CD4-positive, alpha-beta T cell treated with Interleukin-17A for 4 hours (primary cell): Measurements from ENCODE around the gene GRIPAP1.
A peak's percentile ranks its signal among the peaks of the same experiment; 100 is the strongest.

Experiments used
- DNase-seq: peaks from one replicate; pipeline ENCODE4 v3.0.0-alpha.2; 2020; ENCODE audit warnings: mixed read lengths

The GRIPAP1 gene, protein sequence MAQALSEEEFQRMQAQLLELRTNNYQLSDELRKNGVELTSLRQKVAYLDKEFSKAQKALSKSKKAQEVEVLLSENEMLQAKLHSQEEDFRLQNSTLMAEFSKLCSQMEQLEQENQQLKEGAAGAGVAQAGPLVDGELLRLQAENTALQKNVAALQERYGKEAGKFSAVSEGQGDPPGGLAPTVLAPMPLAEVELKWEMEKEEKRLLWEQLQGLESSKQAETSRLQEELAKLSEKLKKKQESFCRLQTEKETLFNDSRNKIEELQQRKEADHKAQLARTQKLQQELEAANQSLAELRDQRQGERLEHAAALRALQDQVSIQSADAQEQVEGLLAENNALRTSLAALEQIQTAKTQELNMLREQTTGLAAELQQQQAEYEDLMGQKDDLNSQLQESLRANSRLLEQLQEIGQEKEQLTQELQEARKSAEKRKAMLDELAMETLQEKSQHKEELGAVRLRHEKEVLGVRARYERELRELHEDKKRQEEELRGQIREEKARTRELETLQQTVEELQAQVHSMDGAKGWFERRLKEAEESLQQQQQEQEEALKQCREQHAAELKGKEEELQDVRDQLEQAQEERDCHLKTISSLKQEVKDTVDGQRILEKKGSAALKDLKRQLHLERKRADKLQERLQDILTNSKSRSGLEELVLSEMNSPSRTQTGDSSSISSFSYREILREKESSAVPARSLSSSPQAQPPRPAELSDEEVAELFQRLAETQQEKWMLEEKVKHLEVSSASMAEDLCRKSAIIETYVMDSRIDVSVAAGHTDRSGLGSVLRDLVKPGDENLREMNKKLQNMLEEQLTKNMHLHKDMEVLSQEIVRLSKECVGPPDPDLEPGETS

DNA sequence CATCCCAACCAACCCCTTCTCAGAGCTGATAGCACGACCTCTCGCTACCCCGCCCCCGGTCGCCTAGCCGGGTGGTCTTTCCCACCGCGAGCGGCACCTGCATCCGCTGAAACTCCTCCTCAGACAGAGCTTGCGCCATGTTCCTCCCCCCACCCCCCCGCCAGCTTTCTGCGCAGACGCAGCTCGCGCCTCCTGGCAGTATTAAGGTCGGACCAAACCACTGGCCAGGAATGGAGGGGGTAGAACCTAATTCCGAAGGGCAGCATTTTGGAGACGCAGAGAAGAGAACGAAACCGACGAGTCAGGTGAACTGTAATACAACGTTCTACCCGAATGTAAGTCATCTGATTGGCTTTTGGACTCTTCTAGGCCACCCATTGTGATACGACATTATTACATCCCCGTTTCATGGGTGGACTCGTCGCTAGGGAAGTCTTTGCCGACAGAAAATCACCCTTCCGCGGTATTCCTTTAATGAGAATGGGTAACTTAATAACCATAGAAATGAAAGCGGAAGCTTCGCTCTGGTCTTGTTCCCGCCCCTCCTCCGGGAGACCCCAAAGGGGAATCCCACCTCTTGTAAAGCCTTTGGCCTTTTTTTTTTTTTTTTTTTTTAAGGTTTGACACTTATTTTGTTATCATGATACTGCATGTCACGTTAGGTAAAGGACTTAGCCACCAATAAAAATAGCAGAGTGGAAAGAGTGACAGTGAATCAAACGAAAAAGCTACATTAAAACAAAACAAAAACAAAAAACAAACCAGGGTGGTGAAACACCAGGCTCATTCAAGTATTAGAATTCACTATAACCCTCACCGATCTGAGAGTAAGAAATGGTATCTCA lies at the start of gene GRIPAP1:
Gene GRIPAP1 (minus strand): TSS at position 174 of the 845 bp plus-strand sequence. CDS start 35 bp downstream, at position 139.
- peak; percentile 85 for DNase-seq

DNA sequence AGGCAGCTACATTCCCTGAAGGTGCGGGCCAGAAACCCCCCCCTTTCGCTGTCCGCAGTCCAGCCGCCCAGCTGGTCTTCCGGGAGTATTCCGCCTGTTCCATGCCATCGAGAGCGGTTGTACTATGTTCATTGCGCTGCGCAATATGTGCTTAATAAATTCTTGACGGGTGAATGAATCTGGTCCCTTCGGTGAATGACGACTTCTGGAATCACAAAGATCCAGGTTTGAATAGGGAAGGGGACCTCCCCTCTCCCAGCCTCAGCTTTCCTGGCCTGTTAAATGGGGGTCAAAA lies 41.9 kb upstream of the GRIPAP1 start:
- no peak for DNase-seq

DNA sequence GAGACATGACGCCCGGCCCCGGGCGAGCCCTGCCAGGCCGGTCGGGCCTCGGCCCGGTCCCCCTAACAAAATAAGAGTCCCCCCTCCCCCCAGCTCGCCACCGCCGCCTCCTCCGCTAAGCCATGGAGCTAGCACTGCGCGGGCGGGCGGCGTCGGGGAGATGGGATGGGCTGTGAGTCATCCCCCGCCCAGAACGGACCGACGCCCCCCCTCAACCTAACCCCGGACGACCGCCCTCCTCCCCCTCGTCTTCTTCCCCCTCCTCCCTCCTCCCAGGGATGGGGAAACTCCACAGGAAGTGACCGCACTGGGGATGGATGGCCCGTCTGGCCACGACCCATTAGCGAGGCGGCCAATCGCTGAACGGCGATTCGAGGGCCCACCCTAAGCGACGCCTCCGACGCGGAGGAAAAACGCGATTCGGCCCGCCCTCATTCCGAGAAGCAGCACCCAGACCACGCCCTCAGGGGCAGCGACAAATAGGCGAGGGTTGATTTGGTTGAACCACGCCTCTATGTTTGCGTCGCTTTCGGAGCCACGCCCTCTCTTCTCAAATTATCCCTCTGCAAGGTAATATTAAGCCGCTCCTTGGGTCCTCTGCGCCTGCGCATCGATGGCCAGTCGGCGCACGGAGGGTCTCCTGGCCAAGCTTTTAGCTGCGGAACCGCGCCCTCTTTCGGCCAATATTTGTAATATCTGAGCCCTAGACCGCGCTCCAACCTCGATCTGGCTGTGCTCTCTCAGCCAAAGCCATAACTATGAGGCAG lies 41.3 kb upstream of the GRIPAP1 start, which contains the start of gene TFE3:
Gene TFE3 (minus strand): TSS at position 138 of the 767 bp plus-strand sequence. CDS start 131 bp downstream, at position 7.
- DNase-seq = peak; percentile 97

DNA sequence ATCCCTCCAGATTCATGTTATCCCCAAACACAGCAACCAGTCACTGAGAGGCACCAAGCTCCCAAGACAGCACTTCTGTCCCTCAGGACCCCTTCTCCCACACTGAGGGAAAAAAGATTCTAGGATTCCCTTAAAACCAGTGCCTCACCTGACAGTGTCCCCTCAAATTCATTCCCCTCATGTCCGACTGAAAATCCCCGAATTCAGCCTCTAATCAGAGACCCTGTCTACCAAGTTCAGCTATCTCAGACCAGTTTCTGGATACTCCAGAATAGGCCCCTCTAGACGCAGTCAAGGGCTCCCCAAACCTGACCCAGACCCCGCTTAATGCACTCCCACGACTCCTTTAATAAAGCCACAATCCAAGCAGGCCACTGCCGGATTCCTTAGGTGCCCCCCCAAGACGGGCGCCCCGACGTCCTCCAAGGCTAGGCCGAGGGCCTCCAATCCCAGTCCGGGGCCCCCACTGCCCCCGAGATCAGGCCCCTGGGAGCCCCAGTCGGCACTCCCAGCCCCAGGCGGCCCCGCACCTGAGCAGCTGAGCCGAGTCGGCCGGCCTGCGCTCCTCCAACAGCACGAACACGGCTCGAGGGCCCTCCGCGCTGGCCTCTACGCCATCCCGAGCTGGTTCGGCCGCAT lies 40.6 kb upstream of the GRIPAP1 start:
- DNase-seq = no peak

DNA sequence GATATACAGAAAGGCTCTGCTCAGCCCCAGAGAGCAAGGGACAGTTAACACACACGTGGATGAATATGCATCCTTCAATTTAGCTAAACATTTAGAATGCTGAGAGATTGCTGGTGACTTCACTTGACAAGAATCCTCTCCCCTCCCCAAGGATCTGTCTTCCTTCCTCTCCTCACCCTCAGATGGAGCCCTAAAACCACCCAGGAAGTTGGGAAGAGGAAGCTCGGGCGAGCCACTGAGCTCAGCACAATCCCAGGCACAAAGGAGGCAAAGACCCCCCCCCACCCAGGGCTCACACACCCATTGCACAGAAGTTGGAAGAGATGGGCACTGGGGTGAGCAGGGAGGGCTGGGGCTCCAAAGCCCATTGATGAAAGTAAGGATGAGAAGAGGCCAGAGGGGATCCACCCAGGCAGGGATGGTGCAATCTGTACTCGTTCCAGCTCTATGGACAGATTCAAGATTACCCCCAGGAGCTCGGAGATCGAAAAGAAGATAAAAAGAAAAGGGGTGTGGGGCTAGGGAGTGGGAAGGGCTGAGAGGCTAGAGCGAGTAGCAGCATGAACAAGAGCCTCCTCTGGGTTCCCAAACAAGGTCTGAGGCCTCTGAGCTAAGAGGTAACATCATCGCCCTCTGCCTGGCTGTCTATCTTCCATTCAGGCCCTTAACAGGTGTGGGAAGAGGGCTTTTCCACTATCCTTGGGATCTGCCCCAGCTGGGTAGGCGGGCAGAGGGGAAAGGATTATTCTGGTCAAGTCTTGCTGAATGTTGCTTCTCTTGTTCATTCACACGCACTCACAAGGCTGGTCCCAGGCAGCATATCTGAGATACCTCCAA lies 39.9 kb upstream of the GRIPAP1 start:
- DNase-seq = no peak

DNA sequence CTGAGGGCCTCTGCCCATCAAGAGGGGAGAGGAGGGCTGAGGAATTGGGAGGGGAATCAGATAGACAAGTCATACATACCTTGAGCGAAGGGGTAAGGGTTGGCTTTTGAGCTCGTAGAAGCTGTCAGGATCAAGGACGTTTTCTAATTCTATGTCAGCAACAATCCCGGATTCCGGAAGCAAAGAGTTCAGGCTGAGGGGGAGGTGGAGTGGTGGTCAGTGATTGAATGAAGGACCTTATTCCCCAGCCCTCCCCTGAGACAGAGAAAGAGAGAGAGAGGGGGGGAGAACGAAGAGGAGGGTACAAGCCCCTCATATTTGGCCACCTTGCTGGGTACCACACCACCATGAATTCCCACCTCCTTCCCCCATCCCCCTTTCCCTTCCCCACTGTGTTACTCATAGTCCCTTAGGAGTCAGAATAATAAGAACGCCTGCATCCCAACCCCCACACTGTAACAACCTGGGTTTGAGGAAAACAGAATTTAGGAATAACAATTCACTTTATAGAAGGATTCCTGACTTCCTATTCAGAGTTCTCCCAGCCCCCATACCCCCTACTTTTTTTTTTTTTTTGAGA lies 38.4 kb upstream of the GRIPAP1 start:
- DNase-seq = no peak

DNA sequence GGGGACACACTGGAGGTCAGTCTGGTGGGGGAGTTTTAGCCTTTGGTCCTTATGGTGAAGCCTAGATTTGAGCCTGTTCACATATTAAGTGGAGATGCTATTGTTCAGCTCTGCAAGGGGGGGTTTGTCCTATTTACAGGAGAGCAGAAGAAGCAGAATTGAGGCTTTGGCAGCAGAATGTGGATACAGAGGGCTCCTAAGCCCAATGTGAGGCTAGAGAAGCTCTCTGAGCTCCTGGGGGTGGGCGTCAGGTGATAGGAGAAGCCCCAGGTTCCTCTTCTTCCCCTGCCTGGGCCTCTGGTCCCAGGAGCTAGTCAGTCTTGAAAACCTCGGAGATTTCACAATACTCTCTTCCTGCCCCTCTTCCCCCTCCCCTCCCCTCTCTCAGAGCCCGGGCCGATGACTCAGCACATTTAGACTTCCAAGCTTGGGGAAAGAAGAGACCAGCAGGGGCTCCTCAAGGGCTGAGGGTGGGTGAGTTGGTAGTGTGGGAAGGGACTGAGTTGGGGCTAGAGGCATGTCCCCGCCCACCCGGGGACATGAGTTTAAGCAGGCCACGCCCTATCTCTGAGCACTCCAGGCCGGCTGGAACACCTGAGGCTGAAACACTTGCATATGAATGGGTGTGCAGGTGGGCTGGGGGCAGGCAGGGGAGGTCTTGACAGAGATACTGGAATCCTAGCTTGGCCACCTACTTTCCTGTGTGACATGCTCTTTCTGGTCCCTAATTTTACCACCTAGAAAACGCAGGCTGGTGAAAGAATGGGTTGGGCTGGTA lies 37.7 kb upstream of the GRIPAP1 start:
- peak; percentile 57 for DNase-seq

DNA sequence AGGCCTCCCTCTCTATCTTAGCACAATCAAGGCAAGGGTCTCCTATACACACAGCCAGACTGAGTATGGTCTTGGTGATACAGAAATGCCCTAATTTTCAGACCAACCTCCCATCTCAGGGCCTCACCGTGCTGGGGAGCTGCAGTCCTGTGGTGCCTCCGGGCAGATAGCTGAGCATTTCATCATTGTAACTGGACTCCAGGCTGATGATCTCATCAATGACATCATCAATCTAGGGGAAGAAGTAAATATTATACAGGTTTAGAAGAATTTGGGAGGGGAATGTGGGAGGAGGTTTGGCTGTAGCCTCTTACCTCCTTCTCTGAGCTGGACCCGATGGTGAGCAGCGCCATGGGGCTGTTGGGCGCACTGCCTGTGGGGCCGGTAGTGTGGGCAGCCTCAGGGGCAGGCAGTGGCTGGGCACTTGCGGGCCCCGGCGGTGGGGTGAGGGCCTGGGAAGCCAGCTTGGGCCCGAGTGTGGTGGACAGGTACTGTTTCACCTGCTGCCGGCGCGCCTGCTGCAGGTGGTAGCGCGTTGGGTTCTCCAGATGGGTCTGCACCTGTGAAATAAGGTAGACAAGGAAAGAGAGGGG lies 35.9 kb upstream of the GRIPAP1 start:
- no peak for DNase-seq

DNA sequence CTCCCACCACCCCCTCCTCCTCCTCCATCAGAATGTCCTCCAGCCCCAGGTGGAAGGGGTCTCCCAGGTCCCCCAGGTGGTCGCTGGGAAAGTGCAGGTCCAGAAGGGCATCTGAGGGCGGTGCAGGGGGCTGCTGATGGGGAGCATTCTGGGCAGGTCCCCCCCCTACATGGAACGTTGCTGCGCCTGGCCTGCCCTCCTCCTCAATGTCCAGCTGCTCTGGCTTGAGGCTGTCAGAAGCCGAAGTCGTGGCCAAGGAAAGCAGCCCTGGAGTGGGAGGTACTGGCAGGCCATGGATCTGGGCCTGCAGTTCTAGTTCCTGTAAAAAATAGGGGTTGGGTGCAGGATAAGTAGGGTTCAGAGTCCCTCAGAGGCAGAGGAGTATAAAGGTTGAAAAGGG lies 28.2 kb upstream of the GRIPAP1 start:
- DNase-seq = no peak

DNA sequence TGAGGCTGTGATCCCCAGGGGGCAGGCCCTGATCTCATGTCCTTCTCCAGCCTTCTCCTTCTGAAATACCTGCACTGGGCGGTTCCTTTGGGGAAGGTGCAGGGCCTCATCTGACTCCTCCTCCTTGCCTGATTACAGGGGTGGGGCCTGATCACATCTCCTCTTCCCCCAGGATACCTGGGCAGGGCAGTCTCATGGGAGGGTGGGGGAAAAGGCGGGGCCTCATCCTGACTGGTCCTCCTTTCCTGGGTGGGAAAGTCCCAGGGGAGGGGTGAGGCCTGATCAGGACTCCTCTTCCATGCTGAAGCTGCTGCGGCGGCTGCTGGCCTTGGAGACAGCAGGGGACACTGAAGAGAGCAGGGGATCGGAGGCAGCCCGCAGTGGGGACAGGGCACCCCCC lies 27.8 kb upstream of the GRIPAP1 start:
- DNase-seq = no peak

DNA sequence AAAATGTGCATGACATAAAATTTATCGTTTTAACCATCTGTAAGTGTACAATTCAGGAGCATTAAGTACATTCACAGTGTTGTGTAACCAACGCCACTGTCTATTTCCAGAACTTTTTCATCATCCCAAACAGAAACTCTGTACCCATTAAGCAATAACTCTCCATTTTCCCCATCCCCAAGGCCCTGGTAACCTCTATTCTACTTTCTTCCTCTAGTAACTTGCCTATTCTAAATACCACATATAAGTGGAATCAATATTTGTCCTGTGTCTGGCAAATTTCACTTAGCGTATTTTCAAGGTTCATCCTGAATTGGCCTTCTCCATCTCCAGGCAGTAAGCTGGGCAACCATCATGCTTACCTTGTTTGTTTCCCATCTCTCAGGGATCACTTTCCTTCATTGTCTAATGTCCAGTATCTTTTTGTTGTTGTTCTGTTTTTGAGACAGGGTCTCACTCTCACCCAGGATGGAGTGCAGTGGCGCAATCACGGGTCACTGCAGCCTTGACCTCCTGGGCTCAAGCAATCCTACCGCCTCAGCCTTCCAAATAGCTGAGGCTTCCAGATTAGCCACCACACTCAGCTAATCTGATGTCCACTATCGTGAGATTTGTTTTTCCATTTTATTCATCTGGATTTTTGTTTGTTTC lies 17.7 kb upstream of the GRIPAP1 start:
- DNase-seq = no peak

DNA sequence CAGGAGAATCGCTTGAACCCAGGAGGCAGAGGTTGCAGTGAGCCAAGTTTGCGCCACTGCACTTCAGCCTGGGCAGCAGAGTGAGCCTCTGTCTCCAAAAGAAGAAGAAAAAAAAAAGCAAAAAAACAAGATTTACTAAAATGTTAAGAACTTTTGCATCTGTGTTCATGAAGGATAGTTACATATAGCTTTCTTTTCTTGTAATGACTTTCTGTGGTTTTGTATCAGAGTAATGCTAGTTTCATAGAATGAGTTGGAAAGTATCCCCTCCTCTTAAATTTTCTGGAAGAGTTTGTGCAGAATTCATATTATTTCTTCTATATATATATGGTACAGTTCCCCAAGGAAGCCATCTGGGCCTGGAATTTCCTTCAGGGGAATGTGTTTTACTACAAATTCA lies 17.0 kb upstream of the GRIPAP1 start:
- no peak for DNase-seq

DNA sequence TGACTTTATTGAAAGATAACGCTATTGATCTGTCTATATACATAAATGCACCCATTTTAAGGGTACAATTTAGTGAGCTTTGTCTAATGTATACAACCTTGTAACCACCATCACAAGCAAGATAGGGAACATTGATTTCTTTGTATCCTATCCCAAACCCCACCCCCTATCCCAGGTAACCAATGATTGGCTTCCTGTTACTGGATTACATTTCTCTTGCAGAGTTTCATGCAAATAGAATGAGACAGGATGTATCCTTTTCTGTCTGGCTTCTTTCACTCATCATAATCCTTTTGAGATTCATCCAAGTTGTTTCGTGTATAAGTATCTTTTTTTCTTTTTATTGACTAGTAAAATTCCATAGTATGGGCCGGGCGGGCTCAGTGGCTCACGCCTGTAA lies 1.6 kb upstream of the GRIPAP1 start:
- DNase-seq = no peak

DNA sequence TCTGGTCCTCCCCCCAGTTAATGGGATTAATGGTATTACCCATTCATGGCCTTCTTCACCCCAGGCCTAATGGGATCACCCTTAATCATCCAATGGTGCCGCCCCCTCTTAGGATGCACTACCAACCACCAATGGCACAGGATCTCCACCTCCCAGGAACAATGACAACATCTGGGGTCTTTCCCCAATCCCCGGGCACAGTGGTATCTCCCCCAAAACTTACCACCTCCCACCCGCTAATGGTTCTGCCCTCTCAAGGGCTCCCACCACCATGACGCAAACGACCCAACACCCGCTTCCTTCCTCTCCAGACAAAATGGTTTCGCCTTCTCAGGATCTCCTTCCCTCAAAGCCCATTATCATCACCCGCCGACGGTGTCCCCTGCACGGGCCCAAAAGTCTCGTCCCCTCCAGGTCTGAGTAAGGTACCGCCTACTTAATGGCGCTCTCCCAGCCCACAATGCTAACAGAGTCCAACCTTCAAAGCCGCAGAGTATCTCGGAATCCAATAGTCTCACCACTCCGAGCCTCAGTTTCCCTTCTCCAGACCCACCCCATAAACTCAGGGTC lies 458 bp downstream of the GRIPAP1 start:
- DNase-seq = peak; percentile 36

DNA sequence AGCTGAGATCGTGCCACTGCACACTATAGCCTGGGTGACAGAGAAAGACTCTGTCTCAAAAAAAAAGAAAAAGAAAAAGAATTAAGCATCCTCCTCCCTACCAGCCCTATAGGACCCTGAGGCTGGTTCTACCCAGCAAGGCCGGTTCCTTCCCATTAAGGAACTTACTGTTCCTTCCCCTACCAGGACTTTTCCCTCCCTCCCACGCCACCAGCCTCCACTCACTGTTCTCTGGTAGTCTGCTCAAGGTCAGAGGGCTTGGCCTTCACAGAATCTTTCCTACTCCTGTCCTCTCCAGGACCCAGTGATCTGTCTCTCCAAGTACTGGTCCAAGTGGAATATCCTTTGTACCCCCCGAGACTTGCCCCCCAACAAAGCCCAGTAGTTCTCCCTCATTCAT lies 1.4 kb downstream of the GRIPAP1 start:
- DNase-seq = no peak

DNA sequence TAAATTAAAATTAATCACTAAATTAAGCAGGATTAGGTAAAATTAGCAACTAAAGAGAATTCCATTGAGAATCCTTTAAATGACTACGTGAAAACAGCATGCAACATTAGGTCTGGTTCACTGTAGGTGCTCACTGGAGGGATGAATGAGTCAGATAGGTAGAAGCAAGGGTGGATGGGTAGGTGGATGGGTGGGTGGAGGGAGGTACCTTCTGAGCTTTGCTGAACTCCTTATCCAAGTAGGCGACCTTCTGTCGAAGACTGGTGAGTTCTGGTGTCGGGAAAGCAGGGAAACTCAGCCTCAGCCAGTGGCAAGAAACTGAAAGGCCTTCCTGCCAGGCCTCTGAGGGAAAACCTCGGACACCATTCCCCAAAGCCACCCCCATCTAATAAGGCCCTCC lies 3.0 kb downstream of the GRIPAP1 start:
- DNase-seq = no peak

DNA sequence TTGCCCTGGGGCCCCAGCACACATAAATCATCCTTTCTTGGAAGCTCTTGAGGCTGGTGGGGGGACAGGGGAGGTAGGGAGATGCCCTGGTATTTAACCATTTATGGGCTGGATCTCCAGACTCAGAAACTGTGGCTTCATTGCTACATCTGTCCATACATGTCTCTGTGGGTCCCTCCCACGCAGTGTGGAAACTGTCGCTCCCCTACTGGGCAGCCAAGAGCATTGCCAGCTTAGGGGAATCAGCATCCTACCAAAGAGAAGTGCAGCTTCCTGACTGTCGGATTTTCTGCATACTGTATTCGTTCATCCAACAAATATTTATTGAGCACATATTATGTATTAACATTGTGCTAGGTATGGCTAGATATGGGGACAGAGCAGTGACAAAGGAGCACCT lies 3.7 kb downstream of the GRIPAP1 start:
- no peak for DNase-seq

DNA sequence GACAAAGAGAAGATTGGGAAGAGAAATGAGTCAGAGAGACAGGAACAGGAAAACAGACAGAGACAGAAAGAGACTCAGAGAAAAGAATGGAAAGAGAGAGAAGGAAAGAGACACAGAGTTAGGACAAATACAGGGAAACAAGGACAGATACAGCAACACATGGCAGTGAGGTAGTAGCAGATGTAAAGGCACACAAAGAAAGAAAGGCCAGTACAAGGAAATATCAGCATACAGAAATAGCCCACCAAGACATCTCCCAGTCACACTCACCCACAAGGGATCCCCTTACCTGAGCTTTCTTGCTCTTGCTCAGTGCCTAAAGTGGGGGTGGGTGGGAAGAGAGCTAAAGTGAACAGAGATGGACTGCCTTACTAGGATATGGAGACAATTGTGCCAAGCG lies 4.2 kb downstream of the GRIPAP1 start:
- DNase-seq = no peak
